GM23338 (cell line): ENCODE measurements around the gene LMNA. TPM values are rescaled to one million over a fixed set of nuclear protein-coding genes. Genes with fewer than 3 reads are reported as not detected.

Source experiments
- ATAC-seq: fragments of 200-7000 bp; cut with Tn5 transposase; 3 replicates; pipeline ENCODE4 v1.9.1; 2020
- DNase-seq: peaks from one replicate; pipeline ENCODE4 v3.0.0-alpha.2; 2015; ENCODE audit warnings: low spot score
- H2AFZ ChIP-seq: fragments of 200-600 bp; sonication (generic); 2 replicates; pipeline ENCODE4 v1.8.0; 2016; ENCODE audit warnings: antibody characterized with exemption, mild to moderate bottlenecking, moderate library complexity
- H3F3A ChIP-seq: fragments of 200-600 bp; sonication (generic); replicated peaks from 2 replicates; pipeline ENCODE4 v1.8.0; 2017; ENCODE audit warnings: antibody characterized with exemption, mixed run types, low read depth
- H3K27ac ChIP-seq: fragments of 200-600 bp; sonication (generic); 2 replicates; pipeline ENCODE4 v1.6.1; 2016; ENCODE audit warnings: low read depth
- H3K27me3 ChIP-seq: fragments of 200-600 bp; sonication (generic); 2 replicates; pipeline ENCODE4 v1.8.0; 2016; ENCODE audit warnings: mild to moderate bottlenecking, mixed run types, moderate library complexity; ENCODE audit not compliant: insufficient read depth
- H3K36me3 ChIP-seq: fragments of 200-600 bp; sonication (generic); 2 replicates; pipeline ENCODE4 v1.8.0; 2016; ENCODE audit warnings: mild to moderate bottlenecking; ENCODE audit not compliant: insufficient read depth
- H3K4me1 ChIP-seq: fragments of 200-600 bp; sonication (generic); 2 replicates; pipeline ENCODE4 v1.8.0; 2016; ENCODE audit warnings: mild to moderate bottlenecking, moderate library complexity; ENCODE audit not compliant: insufficient read depth
- H3K4me2 ChIP-seq: fragments of 200-600 bp; sonication (generic); 2 replicates; pipeline ENCODE4 v1.7.1; 2017; ENCODE audit warnings: mixed run types
- H3K4me3 ChIP-seq: fragments of 200-600 bp; sonication (generic); 2 replicates; pipeline ENCODE4 v1.6.1; 2016; ENCODE audit warnings: mixed run types
- H3K79me2 ChIP-seq: fragments of 200-600 bp; sonication (generic); replicated peaks from 2 replicates; pipeline ENCODE4 v1.8.0; 2017; ENCODE audit warnings: mild to moderate bottlenecking; ENCODE audit not compliant: insufficient read depth
- H3K9me2 ChIP-seq: fragments of 200-600 bp; sonication (generic); 2 replicates; pipeline ENCODE4 v1.8.0; 2017; ENCODE audit not compliant: insufficient read depth
- H4K20me1 ChIP-seq: fragments of 200-600 bp; sonication (generic); replicated peaks from 2 replicates; pipeline ENCODE4 v1.8.0; 2017; ENCODE audit warnings: mild to moderate bottlenecking; ENCODE audit not compliant: insufficient read depth
- H3K27ac Mint-ChIP-seq: 2 replicates; pipeline ENCODE4 v1.8.0; 2020; ENCODE audit warnings: inconsistent platforms, mild to moderate bottlenecking, moderate library complexity, mixed read lengths
- H3K27me3 Mint-ChIP-seq: 3 replicates; pipeline ENCODE4 v1.8.0; 2022; ENCODE audit warnings: low read depth, mild to moderate bottlenecking, moderate library complexity, mixed read lengths, inconsistent platforms; ENCODE audit not compliant: insufficient read depth, poor library complexity
- H3K36me3 Mint-ChIP-seq: 3 replicates; pipeline ENCODE4 v1.8.0; 2021; ENCODE audit warnings: low read depth, mild to moderate bottlenecking, inconsistent platforms, moderate library complexity, mixed read lengths
- H3K4me1 Mint-ChIP-seq: 3 replicates; pipeline ENCODE4 v1.8.0; 2020; ENCODE audit warnings: mild to moderate bottlenecking, inconsistent platforms, mixed read lengths
- H3K4me3 Mint-ChIP-seq: 3 replicates; pipeline ENCODE4 v1.8.0; 2021; ENCODE audit warnings: moderate library complexity, mild to moderate bottlenecking, inconsistent platforms, mixed read lengths
- H3K9me3 Mint-ChIP-seq: 3 replicates; pipeline ENCODE4 v1.8.0; 2020; ENCODE audit warnings: moderate library complexity, mild to moderate bottlenecking, inconsistent platforms, mixed read lengths
- CREB1 ChIP-seq: fragments of 250-450 bp; sonication (Bioruptor Pico); IDR thresholded peaks from 2 replicates; pipeline ENCODE4 v1.5.0; 2020; ENCODE audit warnings: low read depth, mild to moderate bottlenecking, moderate library complexity
- EZH2 ChIP-seq: fragments of 200-600 bp; sonication (generic); IDR thresholded peaks from one replicate; pipeline ENCODE4 v1.8.0; 2017; ENCODE audit warnings: antibody characterized with exemption, mild to moderate bottlenecking, low read depth; ENCODE audit not compliant: unreplicated experiment
- EZH2phosphoT487 ChIP-seq: fragments of 200-600 bp; sonication (generic); IDR thresholded peaks from one replicate; pipeline ENCODE4 v1.8.1; 2018; ENCODE audit warnings: antibody characterized with exemption; ENCODE audit not compliant: unreplicated experiment
- JUNB ChIP-seq: IDR thresholded peaks from one replicate; pipeline ENCODE4 v1.6.1; 2016; ENCODE audit warnings: antibody characterized with exemption; ENCODE audit not compliant: unreplicated experiment
- NANOG ChIP-seq: IDR thresholded peaks from 2 replicates; pipeline ENCODE4 v1.6.1; 2016; ENCODE audit warnings: antibody characterized with exemption, borderline replicate concordance
- POLR2AphosphoS5 ChIP-seq: IDR thresholded peaks from 2 replicates; pipeline ENCODE4 v1.6.1; 2016; ENCODE audit warnings: antibody characterized with exemption, low read depth
- STAT1 ChIP-seq: IDR thresholded peaks from one replicate; pipeline ENCODE4 v1.6.1; 2016; ENCODE audit warnings: antibody characterized with exemption; ENCODE audit not compliant: unreplicated experiment
- ZNF114 ChIP-seq: fragments of 250-450 bp; sonication (Bioruptor Pico); IDR thresholded peaks from 2 replicates; pipeline ENCODE4 v1.5.0; 2020; ENCODE audit warnings: mild to moderate bottlenecking, moderate library complexity
- ZNF331 ChIP-seq: fragments of 250-450 bp; sonication (Bioruptor Pico); IDR thresholded peaks from 2 replicates; pipeline ENCODE4 v1.5.0; 2020; ENCODE audit warnings: low read depth, mild to moderate bottlenecking, moderate library complexity
- polyA plus RNA-seq: library from polyadenylated mRNA; unstranded; fragments of >200 nt; fragmentation: Nextera tagmentation; extraction: Ambion mirVana; gene quantifications from 2 replicates; pipeline ENCODE4 v1.2.1, GENCODE V29; 2016
- total RNA-seq: library from RNA; depleted of rRNA; stranded (reverse); fragments of >200 nt; shearing (Covaris generic); gene quantifications from 2 replicates; pipeline ENCODE4 v1.2.3, GENCODE V29; 2014
- TF ChIP-seq, protein P1 (sequence below): fragments of 250-450 bp; sonication (Bioruptor Pico); IDR thresholded peaks from 2 replicates; pipeline ENCODE4 v1.5.0; 2020; ENCODE audit warnings: mild to moderate bottlenecking, moderate library complexity
- TF ChIP-seq, protein P2 (sequence below): IDR thresholded peaks from one replicate; pipeline ENCODE4 v1.6.1; 2018; ENCODE audit warnings: antibody characterized with exemption; ENCODE audit not compliant: unreplicated experiment
- TF ChIP-seq, protein P3 (sequence below), 2 experiments: fragments of 200-600 bp in 1 of 2; sonication (generic) in 1 of 2; conservative IDR thresholded peaks; 2 replicates each; pipeline versions ENCODE4 v1.5.1 to v1.6.1; 2016 to 2017; ENCODE audit warnings: antibody characterized with exemption in 2 of 2, low read depth in 2 of 2, mild to moderate bottlenecking in 2 of 2, moderate library complexity in 1 of 2
- TF ChIP-seq, protein P4 (sequence below): IDR thresholded peaks from 2 replicates; pipeline ENCODE4 v1.6.1; 2016; ENCODE audit warnings: antibody characterized with exemption

The LMNA gene
- total and polyA plus RNA-seq, 2 experiments from 2014 or later: 35.5 to 56.3 TPM

DNA sequence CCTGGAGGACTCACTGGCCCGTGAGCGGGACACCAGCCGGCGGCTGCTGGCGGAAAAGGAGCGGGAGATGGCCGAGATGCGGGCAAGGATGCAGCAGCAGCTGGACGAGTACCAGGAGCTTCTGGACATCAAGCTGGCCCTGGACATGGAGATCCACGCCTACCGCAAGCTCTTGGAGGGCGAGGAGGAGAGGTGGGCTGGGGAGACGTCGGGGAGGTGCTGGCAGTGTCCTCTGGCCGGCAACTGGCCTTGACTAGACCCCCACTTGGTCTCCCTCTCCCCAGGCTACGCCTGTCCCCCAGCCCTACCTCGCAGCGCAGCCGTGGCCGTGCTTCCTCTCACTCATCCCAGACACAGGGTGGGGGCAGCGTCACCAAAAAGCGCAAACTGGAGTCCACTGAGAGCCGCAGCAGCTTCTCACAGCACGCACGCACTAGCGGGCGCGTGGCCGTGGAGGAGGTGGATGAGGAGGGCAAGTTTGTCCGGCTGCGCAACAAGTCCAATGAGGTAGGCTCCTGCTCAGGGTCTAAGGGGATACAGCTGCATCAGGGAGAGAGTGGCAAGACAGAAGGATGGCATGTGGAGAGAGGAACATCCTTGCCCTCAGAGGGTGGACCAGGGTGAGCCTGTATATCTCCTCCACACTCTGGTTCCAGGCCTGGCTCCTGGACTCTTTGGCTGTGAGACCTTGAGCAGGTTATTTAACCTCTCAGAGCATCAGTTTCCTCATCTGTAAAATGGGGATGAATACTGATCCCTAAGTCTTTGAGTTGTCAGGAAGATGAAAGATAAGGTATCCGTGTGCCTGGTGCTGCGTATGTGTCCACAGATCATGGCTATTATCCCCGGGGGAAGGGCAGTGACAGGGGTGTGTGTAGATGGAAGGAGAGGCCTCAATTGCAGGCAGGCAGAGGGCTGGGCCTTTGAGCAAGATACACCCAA, 21.7 kb downstream of the LMNA start:
- no peak overlapping the region for H3K4me3 Mint-ChIP-seq
- peaks cover 7% of the 10 kb centered on the region for H3K4me1 Mint-ChIP-seq
- Histone ChIP-seq H3K4me3 (no peak overlapping the region), H3K79me2 (no peaks in the 10 kb centered on the region), H3K4me1 (no peaks in the 10 kb centered on the region), H3K4me2 (no peak overlapping the region), H3K9me2 (no peaks in the 10 kb centered on the region), H3F3A (0 out of 2 replicates have a peak, but pooled peaks cover 5% of the 10 kb centered on the region), H2AFZ (no peak overlapping the region), H3K36me3 (no peaks in the 10 kb centered on the region; the same call in 1 of the 2 replicates), H3K27me3 (no peaks in the 10 kb centered on the region), H4K20me1 (no peaks in the 10 kb centered on the region), H3K27ac (no peak overlapping the region)
- peaks cover 25% of the 10 kb centered on the region for H3K36me3 Mint-ChIP-seq
- DNase-seq (no peak), ATAC-seq (no peak)
- no peaks in the 10 kb centered on the region for H3K9me3 Mint-ChIP-seq
- TF ChIP-seq, protein P1, sequence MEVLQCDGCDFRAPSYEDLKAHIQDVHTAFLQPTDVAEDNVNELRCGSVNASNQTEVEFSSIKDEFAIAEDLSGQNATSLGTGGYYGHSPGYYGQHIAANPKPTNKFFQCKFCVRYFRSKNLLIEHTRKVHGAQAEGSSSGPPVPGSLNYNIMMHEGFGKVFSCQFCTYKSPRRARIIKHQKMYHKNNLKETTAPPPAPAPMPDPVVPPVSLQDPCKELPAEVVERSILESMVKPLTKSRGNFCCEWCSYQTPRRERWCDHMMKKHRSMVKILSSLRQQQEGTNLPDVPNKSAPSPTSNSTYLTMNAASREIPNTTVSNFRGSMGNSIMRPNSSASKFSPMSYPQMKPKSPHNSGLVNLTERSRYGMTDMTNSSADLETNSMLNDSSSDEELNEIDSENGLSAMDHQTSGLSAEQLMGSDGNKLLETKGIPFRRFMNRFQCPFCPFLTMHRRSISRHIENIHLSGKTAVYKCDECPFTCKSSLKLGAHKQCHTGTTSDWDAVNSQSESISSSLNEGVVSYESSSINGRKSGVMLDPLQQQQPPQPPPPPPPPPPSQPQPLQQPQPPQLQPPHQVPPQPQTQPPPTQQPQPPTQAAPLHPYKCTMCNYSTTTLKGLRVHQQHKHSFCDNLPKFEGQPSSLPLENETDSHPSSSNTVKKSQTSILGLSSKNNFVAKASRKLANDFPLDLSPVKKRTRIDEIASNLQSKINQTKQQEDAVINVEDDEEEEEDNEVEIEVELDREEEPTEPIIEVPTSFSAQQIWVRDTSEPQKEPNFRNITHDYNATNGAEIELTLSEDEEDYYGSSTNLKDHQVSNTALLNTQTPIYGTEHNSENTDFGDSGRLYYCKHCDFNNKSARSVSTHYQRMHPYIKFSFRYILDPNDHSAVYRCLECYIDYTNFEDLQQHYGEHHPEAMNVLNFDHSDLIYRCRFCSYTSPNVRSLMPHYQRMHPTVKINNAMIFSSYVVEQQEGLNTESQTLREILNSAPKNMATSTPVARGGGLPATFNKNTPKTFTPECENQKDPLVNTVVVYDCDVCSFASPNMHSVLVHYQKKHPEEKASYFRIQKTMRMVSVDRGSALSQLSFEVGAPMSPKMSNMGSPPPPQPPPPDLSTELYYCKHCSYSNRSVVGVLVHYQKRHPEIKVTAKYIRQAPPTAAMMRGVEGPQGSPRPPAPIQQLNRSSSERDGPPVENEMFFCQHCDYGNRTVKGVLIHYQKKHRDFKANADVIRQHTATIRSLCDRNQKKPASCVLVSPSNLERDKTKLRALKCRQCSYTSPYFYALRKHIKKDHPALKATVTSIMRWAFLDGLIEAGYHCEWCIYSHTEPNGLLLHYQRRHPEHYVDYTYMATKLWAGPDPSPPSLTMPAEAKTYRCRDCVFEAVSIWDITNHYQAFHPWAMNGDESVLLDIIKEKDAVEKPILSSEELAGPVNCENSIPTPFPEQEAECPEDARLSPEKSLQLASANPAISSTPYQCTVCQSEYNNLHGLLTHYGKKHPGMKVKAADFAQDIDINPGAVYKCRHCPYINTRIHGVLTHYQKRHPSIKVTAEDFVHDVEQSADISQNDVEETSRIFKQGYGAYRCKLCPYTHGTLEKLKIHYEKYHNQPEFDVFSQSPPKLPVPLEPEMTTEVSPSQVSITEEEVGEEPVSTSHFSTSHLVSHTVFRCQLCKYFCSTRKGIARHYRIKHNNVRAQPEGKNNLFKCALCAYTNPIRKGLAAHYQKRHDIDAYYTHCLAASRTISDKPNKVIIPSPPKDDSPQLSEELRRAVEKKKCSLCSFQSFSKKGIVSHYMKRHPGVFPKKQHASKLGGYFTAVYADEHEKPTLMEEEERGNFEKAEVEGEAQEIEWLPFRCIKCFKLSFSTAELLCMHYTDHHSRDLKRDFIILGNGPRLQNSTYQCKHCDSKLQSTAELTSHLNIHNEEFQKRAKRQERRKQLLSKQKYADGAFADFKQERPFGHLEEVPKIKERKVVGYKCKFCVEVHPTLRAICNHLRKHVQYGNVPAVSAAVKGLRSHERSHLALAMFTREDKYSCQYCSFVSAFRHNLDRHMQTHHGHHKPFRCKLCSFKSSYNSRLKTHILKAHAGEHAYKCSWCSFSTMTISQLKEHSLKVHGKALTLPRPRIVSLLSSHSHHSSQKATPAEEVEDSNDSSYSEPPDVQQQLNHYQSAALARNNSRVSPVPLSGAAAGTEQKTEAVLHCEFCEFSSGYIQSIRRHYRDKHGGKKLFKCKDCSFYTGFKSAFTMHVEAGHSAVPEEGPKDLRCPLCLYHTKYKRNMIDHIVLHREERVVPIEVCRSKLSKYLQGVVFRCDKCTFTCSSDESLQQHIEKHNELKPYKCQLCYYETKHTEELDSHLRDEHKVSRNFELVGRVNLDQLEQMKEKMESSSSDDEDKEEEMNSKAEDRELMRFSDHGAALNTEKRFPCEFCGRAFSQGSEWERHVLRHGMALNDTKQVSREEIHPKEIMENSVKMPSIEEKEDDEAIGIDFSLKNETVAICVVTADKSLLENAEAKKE (CRISPR knock-in tag): no peak
- TF ChIP-seq EZH2: no peak
- no peak for TF ChIP-seq JUNB
- TF ChIP-seq, protein P2, sequence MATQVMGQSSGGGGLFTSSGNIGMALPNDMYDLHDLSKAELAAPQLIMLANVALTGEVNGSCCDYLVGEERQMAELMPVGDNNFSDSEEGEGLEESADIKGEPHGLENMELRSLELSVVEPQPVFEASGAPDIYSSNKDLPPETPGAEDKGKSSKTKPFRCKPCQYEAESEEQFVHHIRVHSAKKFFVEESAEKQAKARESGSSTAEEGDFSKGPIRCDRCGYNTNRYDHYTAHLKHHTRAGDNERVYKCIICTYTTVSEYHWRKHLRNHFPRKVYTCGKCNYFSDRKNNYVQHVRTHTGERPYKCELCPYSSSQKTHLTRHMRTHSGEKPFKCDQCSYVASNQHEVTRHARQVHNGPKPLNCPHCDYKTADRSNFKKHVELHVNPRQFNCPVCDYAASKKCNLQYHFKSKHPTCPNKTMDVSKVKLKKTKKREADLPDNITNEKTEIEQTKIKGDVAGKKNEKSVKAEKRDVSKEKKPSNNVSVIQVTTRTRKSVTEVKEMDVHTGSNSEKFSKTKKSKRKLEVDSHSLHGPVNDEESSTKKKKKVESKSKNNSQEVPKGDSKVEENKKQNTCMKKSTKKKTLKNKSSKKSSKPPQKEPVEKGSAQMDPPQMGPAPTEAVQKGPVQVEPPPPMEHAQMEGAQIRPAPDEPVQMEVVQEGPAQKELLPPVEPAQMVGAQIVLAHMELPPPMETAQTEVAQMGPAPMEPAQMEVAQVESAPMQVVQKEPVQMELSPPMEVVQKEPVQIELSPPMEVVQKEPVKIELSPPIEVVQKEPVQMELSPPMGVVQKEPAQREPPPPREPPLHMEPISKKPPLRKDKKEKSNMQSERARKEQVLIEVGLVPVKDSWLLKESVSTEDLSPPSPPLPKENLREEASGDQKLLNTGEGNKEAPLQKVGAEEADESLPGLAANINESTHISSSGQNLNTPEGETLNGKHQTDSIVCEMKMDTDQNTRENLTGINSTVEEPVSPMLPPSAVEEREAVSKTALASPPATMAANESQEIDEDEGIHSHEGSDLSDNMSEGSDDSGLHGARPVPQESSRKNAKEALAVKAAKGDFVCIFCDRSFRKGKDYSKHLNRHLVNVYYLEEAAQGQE: no peak
- TF ChIP-seq, protein P3, sequence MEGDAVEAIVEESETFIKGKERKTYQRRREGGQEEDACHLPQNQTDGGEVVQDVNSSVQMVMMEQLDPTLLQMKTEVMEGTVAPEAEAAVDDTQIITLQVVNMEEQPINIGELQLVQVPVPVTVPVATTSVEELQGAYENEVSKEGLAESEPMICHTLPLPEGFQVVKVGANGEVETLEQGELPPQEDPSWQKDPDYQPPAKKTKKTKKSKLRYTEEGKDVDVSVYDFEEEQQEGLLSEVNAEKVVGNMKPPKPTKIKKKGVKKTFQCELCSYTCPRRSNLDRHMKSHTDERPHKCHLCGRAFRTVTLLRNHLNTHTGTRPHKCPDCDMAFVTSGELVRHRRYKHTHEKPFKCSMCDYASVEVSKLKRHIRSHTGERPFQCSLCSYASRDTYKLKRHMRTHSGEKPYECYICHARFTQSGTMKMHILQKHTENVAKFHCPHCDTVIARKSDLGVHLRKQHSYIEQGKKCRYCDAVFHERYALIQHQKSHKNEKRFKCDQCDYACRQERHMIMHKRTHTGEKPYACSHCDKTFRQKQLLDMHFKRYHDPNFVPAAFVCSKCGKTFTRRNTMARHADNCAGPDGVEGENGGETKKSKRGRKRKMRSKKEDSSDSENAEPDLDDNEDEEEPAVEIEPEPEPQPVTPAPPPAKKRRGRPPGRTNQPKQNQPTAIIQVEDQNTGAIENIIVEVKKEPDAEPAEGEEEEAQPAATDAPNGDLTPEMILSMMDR (conservative IDR thresholded peaks at IDR 0.05; ENCODE audit: low read depth in 2 of 2): no peak
- TF ChIP-seq, protein P4, sequence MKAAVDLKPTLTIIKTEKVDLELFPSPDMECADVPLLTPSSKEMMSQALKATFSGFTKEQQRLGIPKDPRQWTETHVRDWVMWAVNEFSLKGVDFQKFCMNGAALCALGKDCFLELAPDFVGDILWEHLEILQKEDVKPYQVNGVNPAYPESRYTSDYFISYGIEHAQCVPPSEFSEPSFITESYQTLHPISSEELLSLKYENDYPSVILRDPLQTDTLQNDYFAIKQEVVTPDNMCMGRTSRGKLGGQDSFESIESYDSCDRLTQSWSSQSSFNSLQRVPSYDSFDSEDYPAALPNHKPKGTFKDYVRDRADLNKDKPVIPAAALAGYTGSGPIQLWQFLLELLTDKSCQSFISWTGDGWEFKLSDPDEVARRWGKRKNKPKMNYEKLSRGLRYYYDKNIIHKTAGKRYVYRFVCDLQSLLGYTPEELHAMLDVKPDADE: no peak
- TF ChIP-seq POLR2AphosphoS5: no peak
- no peak for TF ChIP-seq STAT1
- no peak for TF ChIP-seq EZH2phosphoT487
- no peak for TF ChIP-seq ZNF331 (CRISPR knock-in tag)
- no peak for TF ChIP-seq ZNF114 (CRISPR knock-in tag)
- no peak for TF ChIP-seq NANOG
- TF ChIP-seq CREB1: no peak
- peaks cover 7% of the 10 kb centered on the region for H3K27me3 Mint-ChIP-seq
- no peak overlapping the region for H3K27ac Mint-ChIP-seq
